ENCODE measurements around the gene PHF19. TPM values are rescaled to one million over a fixed set of nuclear protein-coding genes. Genes with fewer than 3 reads are reported as not detected.
A peak's percentile ranks its signal among the peaks of the same experiment; 100 is the strongest.

Gene PHF19
- total RNA-seq, 1 donor from 2014 or later = 10.0 TPM

GRCh38 chr9:120842685-120843485 lies 34.1 kb downstream of the PHF19 start, which contains the start of gene PSMD5:
Gene PSMD5, minus strand, starts transcription at chr9:120842922. Its CDS starts 13 bp downstream, at chr9:120842909.
- no peak for TF ChIP-seq CTCF (IDR thresholded peaks at IDR 0.05; ENCODE audit: unreplicated experiment)
- no peaks in the 10 kb centered on the region for H3K27me3 Mint-ChIP-seq (ENCODE audit: unreplicated experiment)
- DNase-seq (ENCODE audit: low spot score) = peak; percentile 98
- H3K36me3 Mint-ChIP-seq (ENCODE audit: low read depth, unreplicated experiment) = peaks cover 7% of the 10 kb centered on the region
- no peaks in the 10 kb centered on the region for H3K9me3 Mint-ChIP-seq (ENCODE audit: unreplicated experiment)
- peak within 1 kb of the TSS; percentile 91 for H3K27ac Mint-ChIP-seq (ENCODE audit: unreplicated experiment)
- peaks cover 26% of the 10 kb centered on the region for H3K4me1 Mint-ChIP-seq (ENCODE audit: unreplicated experiment)
- H3K4me3 Mint-ChIP-seq (ENCODE audit: unreplicated experiment) = peak within 1 kb of the TSS; percentile 98

GRCh38 chr9:120841930-120842684 lies 34.9 kb downstream of the PHF19 start:
- Mint-ChIP-seq H3K4me1 (ENCODE audit: unreplicated experiment) (peaks cover 19% of the 10 kb centered on the region), H3K9me3 (ENCODE audit: unreplicated experiment) (no peaks in the 10 kb centered on the region), H3K4me3 (ENCODE audit: unreplicated experiment) (peak overlapping the region; percentile 98), H3K27ac (ENCODE audit: unreplicated experiment) (peak overlapping the region; percentile 88), H3K27me3 (ENCODE audit: unreplicated experiment) (no peaks in the 10 kb centered on the region), H3K36me3 (ENCODE audit: low read depth, unreplicated experiment) (peaks cover 7% of the 10 kb centered on the region)
- no peak for TF ChIP-seq CTCF (IDR thresholded peaks at IDR 0.05; ENCODE audit: unreplicated experiment)
- no peak for DNase-seq (ENCODE audit: low spot score)

- Mint-ChIP-seq H3K36me3 (ENCODE audit: low read depth, unreplicated experiment) (peaks cover 7% of the 10 kb centered on the region), H3K4me1 (ENCODE audit: unreplicated experiment) (peaks cover 13% of the 10 kb centered on the region), H3K27me3 (ENCODE audit: unreplicated experiment) (no peaks in the 10 kb centered on the region), H3K27ac (ENCODE audit: unreplicated experiment) (no peak overlapping the region), H3K9me3 (ENCODE audit: unreplicated experiment) (no peaks in the 10 kb centered on the region), H3K4me3 (ENCODE audit: unreplicated experiment) (no peak overlapping the region)
- TF ChIP-seq CTCF (IDR thresholded peaks at IDR 0.05; ENCODE audit: unreplicated experiment) = no peak
- no peak for DNase-seq (ENCODE audit: low spot score)
Observed at GRCh38 chr9:120839146-120839545, 37.8 kb downstream of the PHF19 start.

GRCh38 chr9:120837921-120838320 lies 39.1 kb downstream of the PHF19 start:
- TF ChIP-seq CTCF (IDR thresholded peaks at IDR 0.05; ENCODE audit: unreplicated experiment) = no peak
- Mint-ChIP-seq H3K4me1 (ENCODE audit: unreplicated experiment) (peaks cover 9% of the 10 kb centered on the region), H3K4me3 (ENCODE audit: unreplicated experiment) (no peak overlapping the region), H3K27ac (ENCODE audit: unreplicated experiment) (peak overlapping the region; percentile 9), H3K36me3 (ENCODE audit: low read depth, unreplicated experiment) (peaks cover 9% of the 10 kb centered on the region), H3K27me3 (ENCODE audit: unreplicated experiment) (no peaks in the 10 kb centered on the region), H3K9me3 (ENCODE audit: unreplicated experiment) (no peaks in the 10 kb centered on the region)
- no peak for DNase-seq (ENCODE audit: low spot score)

Measured in endothelial cell (in vitro differentiated cells).